Tongue (tissue), 2 donors: ENCODE measurements around the gene ACE2. TPM values are rescaled to one million over a fixed set of nuclear protein-coding genes. Genes with fewer than 3 reads are reported as not detected.
"Not testable (repeated sequence)": the region's sequence is repeated elsewhere in the genome, so short reads cannot be mapped to it uniquely, and the experiment has no call there.

ENCODE experiments used
- DNase-seq: peaks from one replicate; pipeline ENCODE4 v3.0.0-alpha.2; 2015
- total RNA-seq: library from RNA; depleted of rRNA; stranded (reverse); fragments of >200 nt; gene quantifications from one replicate; pipeline ENCODE4 v1.2.3, GENCODE V29; 2014

The ACE2 gene
- 0.51 TPM for total RNA-seq

DNA sequence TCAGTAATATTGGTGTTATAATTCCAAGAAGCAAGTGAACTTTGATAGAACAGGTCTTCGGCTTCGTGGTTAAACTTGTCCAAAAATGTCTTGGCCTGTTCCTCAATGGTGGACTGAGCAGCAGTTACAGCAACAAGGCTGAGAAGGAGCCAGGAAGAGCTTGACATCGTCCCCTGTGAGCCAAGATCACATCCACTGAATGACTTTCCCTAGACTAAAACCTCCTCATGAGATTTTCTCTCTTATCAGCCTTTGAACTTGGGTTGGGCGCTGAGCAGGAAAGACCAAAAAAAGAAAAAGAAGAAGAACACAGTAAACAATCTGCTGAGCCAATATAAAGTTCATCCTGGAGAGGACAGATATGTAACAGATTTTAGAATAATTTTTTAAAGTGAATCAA lies at the start of gene ACE2:
TSS of gene ACE2 (minus strand) at position 216 of the 400 bp plus-strand sequence. CDS start at position 167, 49 bp downstream.
- DNase-seq, result no peak

DNA sequence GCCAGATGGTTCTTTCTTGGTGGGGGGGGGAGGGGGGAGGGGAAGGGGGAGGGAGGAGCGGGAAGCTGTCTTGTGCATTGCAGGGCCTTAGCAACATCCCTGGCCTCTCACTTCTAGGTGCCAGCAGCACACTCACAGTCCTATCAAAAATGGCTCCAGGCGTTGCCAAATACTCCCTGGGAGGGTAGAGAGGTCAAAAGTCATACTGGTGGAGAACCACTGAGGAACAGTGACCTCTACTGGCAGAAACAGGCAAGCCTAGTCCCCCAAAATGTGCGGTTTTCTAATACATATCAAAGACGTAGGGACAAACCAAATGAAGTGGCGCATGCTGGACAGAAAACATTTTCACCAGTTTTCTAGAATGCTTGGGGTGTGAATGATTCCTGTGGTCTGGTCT lies 46.8 kb upstream of the ACE2 start:
- DNase-seq, result not testable (repeated sequence)

GRCh38 chrX:15646543-15646942 lies 45.8 kb upstream of the ACE2 start:
- no peak for DNase-seq

GRCh38 chrX:15646031-15646430 lies 45.3 kb upstream of the ACE2 start:
- no peak for DNase-seq

GRCh38 chrX:15645266-15645665 lies 44.5 kb upstream of the ACE2 start:
- no peak for DNase-seq

DNA sequence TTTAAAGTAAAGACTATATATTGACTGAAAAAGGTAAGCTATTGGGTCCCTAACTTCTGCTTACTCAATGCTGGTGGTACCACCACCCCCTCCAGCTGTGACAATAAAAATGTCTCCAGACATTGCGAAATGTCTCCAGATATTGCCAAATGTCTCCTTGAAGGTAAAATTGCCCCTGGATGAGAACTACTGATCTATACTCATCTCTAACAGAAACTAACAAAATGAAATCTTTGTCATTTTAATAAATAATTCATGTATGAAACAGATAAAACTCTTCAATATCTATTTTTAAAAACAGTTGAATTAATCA lies 43.8 kb upstream of the ACE2 start:
- no peak for DNase-seq

DNA sequence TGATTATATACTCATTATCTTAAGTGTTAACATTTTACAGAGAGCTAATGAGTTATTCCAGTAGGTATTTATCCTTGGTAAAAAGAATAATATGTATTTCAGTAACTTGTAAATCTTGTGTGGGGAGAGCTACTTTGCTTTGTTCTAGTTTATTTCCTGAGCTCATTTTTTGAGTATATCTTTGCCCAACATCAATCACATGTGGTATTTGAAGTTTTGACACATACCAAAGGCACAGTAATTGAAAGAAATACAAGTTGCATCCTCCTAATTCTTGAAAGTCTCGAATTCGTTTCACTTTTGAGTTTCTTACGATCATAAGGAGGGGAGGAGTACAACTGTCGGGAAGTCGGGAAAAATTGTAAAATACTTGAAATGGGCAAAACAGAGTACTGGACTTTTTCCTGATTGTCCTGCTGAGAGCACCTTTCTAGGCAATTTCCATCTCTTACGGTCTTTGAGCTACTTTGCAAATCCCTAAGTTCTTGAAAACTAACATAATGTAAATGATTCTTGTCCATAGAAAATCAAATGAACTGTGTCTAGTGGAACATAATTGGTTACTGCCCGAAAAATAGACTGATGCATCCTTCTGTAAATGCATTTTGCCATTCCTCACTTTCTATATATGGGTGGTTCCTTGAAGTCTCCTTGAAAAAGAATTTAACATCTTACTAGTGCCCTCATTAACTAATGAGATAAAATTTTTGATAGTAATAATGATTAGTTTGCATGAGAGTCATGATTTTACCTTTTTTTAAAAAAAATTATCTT lies 43.2 kb upstream of the ACE2 start:
- no peak for DNase-seq

GRCh38 chrX:15631637-15632036 lies 30.9 kb upstream of the ACE2 start:
- DNase-seq, result no peak

DNA sequence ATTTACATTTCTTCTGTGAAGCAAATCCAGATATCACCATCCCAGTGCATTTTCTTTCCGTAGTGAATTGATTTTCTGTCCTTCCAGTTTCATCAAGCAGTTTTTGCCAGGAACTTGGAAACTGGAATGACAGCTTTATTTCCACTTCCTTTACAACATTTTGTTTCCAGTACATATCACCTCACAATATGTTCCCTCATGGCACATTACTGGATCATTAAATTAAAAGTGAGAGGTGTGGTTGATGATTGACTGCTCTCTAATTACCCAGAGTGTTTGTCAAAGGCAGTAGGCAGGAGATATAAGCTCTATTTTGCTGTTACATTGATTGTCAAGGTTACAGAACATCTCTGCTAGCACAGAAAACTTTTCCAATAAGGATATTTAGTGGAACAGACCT lies 22.3 kb upstream of the ACE2 start:
- no peak for DNase-seq

GRCh38 chrX:15619053-15619755 lies 18.4 kb upstream of the ACE2 start:
- DNase-seq, result no peak

DNA sequence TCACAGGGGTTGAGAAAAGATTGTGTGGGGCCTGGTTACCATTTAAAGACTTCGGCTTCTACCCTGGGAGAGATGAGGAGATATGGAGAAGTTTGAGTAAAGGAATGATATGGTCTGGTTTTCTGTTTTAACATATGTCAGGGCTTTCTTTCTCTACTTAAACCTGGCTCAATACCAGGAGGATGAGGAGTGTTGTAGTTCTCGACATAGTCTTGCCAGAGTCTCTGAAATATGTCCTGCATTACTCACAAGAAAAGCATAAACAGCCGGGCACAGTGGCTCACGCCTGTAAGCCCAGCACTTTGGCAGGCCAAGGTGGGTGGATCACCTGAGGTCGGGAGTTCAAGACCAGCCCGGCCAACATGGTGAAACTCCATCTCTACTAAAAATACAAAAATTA lies 16.4 kb upstream of the ACE2 start:
- DNase-seq, result no peak

DNA sequence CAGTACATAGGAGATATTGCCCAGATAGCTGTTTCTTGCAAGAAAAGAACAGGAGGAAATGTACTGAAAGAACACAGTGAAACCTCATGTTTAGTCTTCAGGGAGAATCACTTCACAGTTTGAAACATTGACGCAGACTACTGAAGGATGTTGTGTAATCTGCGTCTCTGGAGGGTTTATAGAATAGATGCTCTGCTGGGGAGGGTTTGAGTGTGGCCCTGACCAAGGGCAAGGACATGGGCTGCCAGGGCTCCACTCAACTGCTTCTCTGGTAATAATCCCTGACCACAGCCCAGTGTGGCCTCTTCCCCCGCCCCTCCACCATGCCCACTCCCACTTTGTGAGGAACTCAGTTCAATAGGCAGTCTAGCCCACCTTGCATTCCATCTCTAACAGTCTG lies 15.8 kb upstream of the ACE2 start:
- DNase-seq, result no peak

DNA sequence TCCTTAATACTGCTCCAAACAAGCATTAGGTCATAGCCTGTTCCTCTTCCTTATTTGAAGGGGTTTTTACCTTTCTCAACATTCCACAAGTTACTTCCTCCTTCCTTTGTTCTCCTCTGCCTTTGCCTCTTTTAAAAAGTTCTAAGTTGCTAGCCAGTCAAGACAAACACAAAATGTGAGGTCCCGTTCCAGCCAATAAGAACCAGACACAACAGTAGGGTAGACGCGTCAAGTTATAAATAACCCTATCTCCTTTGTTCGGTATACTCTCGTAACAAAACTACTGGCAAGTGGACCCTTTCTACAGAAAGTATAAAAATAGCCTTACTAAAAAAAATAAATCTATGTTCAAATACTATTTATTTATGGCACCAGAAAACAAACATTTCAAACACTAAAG lies 6.3 kb upstream of the ACE2 start:
- DNase-seq, result no peak

DNA sequence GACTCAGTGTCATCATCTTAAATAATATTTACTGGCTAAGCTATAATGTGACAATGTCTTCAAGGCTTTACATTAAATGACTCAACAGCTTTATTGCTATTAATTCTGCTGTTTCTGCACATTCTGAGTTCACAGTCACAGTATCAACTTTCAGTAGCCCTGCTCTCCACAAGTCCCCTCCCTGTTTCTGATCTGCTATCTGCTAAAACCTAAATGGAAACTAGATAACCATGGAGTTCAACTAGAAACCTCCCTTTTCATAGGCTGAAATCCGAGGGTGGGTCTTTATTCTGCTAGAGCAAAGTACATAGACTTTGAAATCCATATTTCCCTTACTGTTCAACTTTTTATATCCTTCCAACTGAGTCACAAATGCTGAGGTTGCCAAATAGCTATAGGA lies 5.4 kb upstream of the ACE2 start:
- no peak for DNase-seq

GRCh38 chrX:15605226-15605625 lies 4.5 kb upstream of the ACE2 start:
- DNase-seq, result no peak

DNA sequence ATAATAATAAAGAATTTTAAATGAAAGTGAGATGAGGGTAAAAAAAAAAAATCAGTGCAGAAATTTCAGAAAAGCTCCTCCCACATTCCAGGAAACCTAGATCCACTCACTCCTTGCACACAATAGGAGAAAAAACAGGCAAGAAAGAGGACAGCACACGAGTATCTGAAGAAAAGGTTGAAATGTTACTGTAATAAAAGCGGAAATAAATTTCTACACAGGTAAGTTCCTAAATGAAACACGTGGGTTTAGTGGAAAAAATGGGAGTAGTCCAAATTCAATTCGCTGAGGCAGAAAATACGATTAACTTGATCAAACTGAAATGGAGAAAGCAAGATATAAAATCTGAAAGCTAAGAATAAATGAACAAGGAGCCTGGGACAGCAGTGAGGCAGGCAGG lies 2.0 kb upstream of the ACE2 start:
- no peak for DNase-seq

DNA sequence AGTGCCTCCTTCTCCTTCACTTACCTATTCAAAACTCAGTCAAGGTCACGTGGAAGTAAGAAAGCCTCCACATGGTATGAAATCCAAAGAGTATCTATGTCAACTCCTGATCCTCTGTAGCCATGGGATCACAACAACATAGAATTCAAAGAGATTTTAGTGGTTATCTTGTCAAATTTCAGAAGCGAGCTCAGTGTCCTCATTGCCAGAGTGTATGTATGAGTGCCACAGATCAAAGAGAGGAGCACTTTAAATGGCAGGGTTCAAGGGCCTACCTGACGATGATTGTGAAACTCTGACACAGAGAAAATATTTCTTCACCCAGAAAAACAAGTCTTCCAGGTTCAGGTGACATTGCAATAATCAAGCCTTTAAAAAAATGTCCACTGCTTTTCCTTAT lies 1.2 kb upstream of the ACE2 start:
- DNase-seq, result no peak

GRCh38 chrX:15600049-15600448 lies 711 bp downstream of the ACE2 start:
- no peak for DNase-seq

- no peak for DNase-seq
Observed at GRCh38 chrX:15599461-15599860, 1.3 kb downstream of the ACE2 start.

DNA sequence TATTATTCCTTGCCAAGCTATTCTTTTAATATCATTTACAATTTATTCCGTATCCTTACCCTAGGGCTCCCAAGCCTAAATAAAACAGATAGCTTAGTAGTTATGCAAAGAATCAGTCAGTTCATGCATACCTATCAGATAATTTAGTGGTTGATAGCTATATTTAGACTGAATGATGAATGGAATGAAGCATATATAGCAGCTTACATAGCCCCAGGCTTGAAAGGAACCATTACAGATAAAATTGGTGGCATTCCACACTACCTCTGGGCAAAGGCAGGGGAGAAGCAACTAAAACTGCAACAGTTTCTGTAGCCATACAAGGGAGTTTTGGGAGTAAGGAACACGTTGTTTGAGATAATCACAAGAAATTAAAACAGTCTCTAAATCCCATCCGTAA lies 2.7 kb downstream of the ACE2 start:
- DNase-seq, result no peak

GRCh38 chrX:15594371-15594770 lies 6.4 kb downstream of the ACE2 start:
- no peak for DNase-seq

- no peak for DNase-seq
Observed at GRCh38 chrX:15579778-15580747, 20.7 kb downstream of the ACE2 start.

GRCh38 chrX:15576019-15576418 lies 24.7 kb downstream of the ACE2 start:
- no peak for DNase-seq
